EL (cell line): ENCODE data around the gene TCP11X1.
"Not testable (repeated sequence)": the region's sequence is repeated elsewhere in the genome, so short reads cannot be mapped to it uniquely, and the experiment has no call there.

ENCODE experiments used
- DNase-seq: peaks from one replicate; pipeline ENCODE4 v3.0.0-alpha.2; 2016

TCP11X1 gene

DNA sequence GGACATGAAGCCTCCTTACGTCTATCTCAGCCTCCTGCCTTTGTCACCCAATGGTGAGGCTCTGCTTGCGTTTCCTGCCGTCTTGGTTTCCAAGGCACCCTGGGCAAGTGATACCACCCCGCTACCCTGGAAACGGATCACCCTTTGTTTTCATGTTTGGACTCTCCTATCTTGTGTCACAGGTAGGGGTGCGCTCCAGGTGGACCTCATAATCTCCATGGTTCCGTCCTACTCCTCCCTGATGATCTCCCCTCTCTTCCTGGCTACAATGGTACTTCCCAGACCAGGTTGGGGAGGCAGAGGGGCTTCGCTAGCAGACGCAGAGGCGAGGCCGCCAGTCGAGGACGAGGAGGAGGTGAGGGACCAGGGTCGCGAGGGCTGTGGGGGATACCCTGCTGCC, at the start of gene TCP11X1:
TSS of gene TCP11X1 (plus strand) at position 316 of the 400 bp plus-strand sequence.
- not testable (repeated sequence) for DNase-seq

GRCh38 chrX:102185967-102186720, 29.0 kb upstream of the TCP11X1 start:
- DNase-seq, result no peak

GRCh38 chrX:102207940-102208339, 7.2 kb upstream of the TCP11X1 start:
- DNase-seq, result not testable (repeated sequence)

DNA sequence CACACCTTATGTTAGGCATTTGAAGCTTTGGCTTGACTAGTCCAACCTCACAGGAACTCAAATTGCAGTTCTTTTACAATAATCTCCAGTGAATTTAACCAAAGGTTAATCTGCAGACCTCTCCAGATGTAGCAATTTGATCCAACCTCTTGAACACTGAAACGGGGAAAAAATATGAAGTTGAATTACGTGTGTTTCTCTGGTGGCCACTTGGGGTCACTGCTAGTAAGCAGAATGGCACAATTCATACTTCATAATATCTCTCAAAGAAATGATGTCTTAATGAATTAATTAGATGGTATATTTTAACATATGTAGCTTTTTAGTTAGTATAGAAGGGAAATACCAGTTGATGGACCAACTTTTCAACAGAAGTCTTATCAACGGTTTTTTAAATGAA, 1.4 kb downstream of the TCP11X1 start:
- DNase-seq, result not testable (repeated sequence)

- not testable (repeated sequence) for DNase-seq
Observed at GRCh38 chrX:102235678-102236077, 20.6 kb downstream of the TCP11X1 start.

DNA sequence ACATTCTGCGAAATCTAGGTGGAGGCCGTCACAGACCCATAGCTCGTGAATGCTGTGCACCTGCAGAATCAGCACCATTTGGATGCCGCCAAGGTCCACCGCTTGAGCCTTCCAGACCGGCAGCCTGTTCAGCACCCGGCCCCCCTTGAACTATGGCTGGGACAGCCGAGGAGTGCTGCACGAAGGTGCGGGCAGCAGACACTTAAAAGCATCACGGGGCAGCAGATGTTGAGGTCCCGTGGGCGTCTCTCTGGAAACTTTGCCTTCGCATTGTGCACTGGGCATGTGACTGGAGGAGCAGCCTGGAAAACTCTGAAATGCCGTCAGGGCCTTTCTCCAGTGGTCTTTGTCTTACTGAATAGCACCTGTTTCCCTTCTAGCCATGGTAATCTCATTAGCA, 25.2 kb downstream of the TCP11X1 start:
- DNase-seq, result not testable (repeated sequence)

- not testable (repeated sequence) for DNase-seq
Observed at GRCh38 chrX:102246893-102247292, 31.8 kb downstream of the TCP11X1 start, which contains the start of gene NXF2. Gene NXF2, plus strand, starts transcription at chrX:102247167. Its CDS starts 59,912 bp downstream, at chrX:102307079.

GRCh38 chrX:102272231-102272630, 57.1 kb downstream of the TCP11X1 start:
- DNase-seq, result not testable (repeated sequence)
